GM19099 (cell line): ENCODE measurements around the gene KRTAP2-2.
"Not testable (repeated sequence)": the region's sequence is repeated elsewhere in the genome, so short reads cannot be mapped to it uniquely, and the experiment has no call there.

Source experiments
- POLR2A ChIP-seq: IDR thresholded peaks from 3 replicates; pipeline ENCODE4 v1.6.1; 2011; ENCODE audit warnings: low read depth; ENCODE audit not compliant: insufficient read length; ENCODE audit errors: extremely low read depth

KRTAP2-2 gene

GRCh38 chr17:41055130-41055529, at the start of gene KRTAP2-2:
Gene KRTAP2-2, minus strand, starts transcription at chr17:41055230. Its CDS starts 19 bp downstream, at chr17:41055211.
- TF ChIP-seq POLR2A: not testable (repeated sequence)

- TF ChIP-seq POLR2A: no peak
Measured at GRCh38 chr17:41103896-41104295, 48.9 kb upstream of the KRTAP2-2 start.

- TF ChIP-seq POLR2A: no peak
Measured at GRCh38 chr17:41101586-41102259, 46.7 kb upstream of the KRTAP2-2 start, which contains the start of gene KRTAP4-16. Gene KRTAP4-16, minus strand, starts transcription at chr17:41102209. Its CDS starts 0 bp downstream, at chr17:41102209.

GRCh38 chr17:41098481-41098880, 43.5 kb upstream of the KRTAP2-2 start:
- TF ChIP-seq POLR2A: no peak

GRCh38 chr17:41098042-41098441, 43.0 kb upstream of the KRTAP2-2 start, which contains the start of gene KRTAP4-8:
Gene KRTAP4-8, minus strand, starts transcription at chr17:41098142. Its CDS starts 58 bp downstream, at chr17:41098084.
- no peak for TF ChIP-seq POLR2A

GRCh38 chr17:41096055-41096454, 41.0 kb upstream of the KRTAP2-2 start:
- no peak for TF ChIP-seq POLR2A

GRCh38 chr17:41084100-41084856, 29.2 kb upstream of the KRTAP2-2 start, which contains the start of gene KRTAP4-7:
Gene KRTAP4-7, plus strand, starts transcription at chr17:41084150. Its CDS starts 57 bp downstream, at chr17:41084207.
- TF ChIP-seq POLR2A: not testable (repeated sequence)

GRCh38 chr17:41082626-41083025, 27.6 kb upstream of the KRTAP2-2 start:
- no peak for TF ChIP-seq POLR2A

- TF ChIP-seq POLR2A: no peak
Measured at GRCh38 chr17:41076788-41077187, 21.8 kb upstream of the KRTAP2-2 start.

- no peak for TF ChIP-seq POLR2A
Measured at GRCh38 chr17:41073676-41074075, 18.6 kb upstream of the KRTAP2-2 start.

- no peak for TF ChIP-seq POLR2A
Measured at GRCh38 chr17:41071606-41072360, 16.8 kb upstream of the KRTAP2-2 start.

GRCh38 chr17:41069031-41069430, 14.0 kb upstream of the KRTAP2-2 start:
- no peak for TF ChIP-seq POLR2A

- no peak for TF ChIP-seq POLR2A
Measured at GRCh38 chr17:41067281-41067680, 12.3 kb upstream of the KRTAP2-2 start.

- no peak for TF ChIP-seq POLR2A
Measured at GRCh38 chr17:41065829-41066624, 11.0 kb upstream of the KRTAP2-2 start, which contains the start of gene KRTAP2-4. Gene KRTAP2-4, minus strand, starts transcription at chr17:41065879. Its CDS starts 34 bp downstream, at chr17:41065845.
